OCI-LY7 (cell line): ENCODE measurements around the gene NTRK3. TPM values are rescaled to one million over a fixed set of nuclear protein-coding genes. Genes with fewer than 3 reads are reported as not detected.

Experiments
- BruUV-seq: library from RNA; stranded (reverse); fragments of 400-500 nt; replicated peaks from 2 replicates; lab custom pipeline; 2021; lab: Mats Ljungman, UMichigan
- CTCF ChIA-PET: fragments of 300-600 bp; sonication (Branson Sonifier 250); formaldehyde crosslinking; loops from one replicate; lab custom pipeline; 2022; ENCODE audit warnings: antibody characterized with exemption; ENCODE audit not compliant: unreplicated experiment; lab: Charles Lee
- POLR2A ChIA-PET: fragments of 300-600 bp; sonication (Branson Sonifier 250); formaldehyde crosslinking; loops from one replicate; lab custom pipeline; 2022; ENCODE audit warnings: antibody characterized with exemption; lab: Charles Lee
- DNase-seq: peaks from one replicate; pipeline ENCODE4 v3.0.0-alpha.2; 2015; ENCODE audit warnings: low spot score
- H2AFZ ChIP-seq: fragments of 200-600 bp; sonication (generic), shearing (Covaris generic); 2 replicates; pipeline ENCODE4 v1.6.1; 2014; ENCODE audit warnings: mild to moderate bottlenecking, antibody characterized with exemption, low read length, moderate library complexity
- H3K27ac ChIP-seq: fragments of 200-600 bp; sonication (generic); 2 replicates; pipeline ENCODE4 v1.5.1; 2014; ENCODE audit warnings: mixed run types, low read depth, mild to moderate bottlenecking, moderate library complexity, low read length, inconsistent platforms; ENCODE audit not compliant: poor library complexity, severe bottlenecking
- H3K36me3 ChIP-seq: fragments of 200-600 bp; sonication (generic); 2 replicates; pipeline ENCODE4 v1.6.1; 2014; ENCODE audit warnings: mild to moderate bottlenecking, antibody characterized with exemption, low read length, moderate library complexity, mixed read lengths; ENCODE audit not compliant: insufficient read depth
- H3K4me1 ChIP-seq: fragments of 200-600 bp; sonication (generic); 2 replicates; pipeline ENCODE4 v1.5.1; 2014; ENCODE audit warnings: mild to moderate bottlenecking, low read length; ENCODE audit not compliant: insufficient read depth, poor library complexity, severe bottlenecking
- H3K4me2 ChIP-seq: fragments of 200-600 bp; sonication (generic); 2 replicates; pipeline ENCODE4 v1.6.1; 2014; ENCODE audit warnings: mild to moderate bottlenecking, low read length
- H3K4me3 ChIP-seq: fragments of 200-600 bp; sonication (generic); 2 replicates; pipeline ENCODE4 v1.5.1; 2014; ENCODE audit warnings: mild to moderate bottlenecking, low read depth, low read length; ENCODE audit not compliant: poor library complexity, severe bottlenecking
- H3K79me2 ChIP-seq: fragments of 200-600 bp; sonication (generic); 2 replicates; pipeline ENCODE4 v1.6.1; 2016; ENCODE audit warnings: low read depth, mild to moderate bottlenecking, low read length, moderate library complexity, mixed read lengths; ENCODE audit not compliant: insufficient read depth
- H3K9me2 ChIP-seq: fragments of 200-600 bp; sonication (generic); 2 replicates; pipeline ENCODE4 v1.6.1; 2016; ENCODE audit warnings: mild to moderate bottlenecking, low read length, mixed read lengths; ENCODE audit not compliant: insufficient read depth
- H3K9me3 ChIP-seq: fragments of 200-600 bp; sonication (generic); 2 replicates; pipeline ENCODE4 v1.6.1; 2014; ENCODE audit warnings: mild to moderate bottlenecking, mixed run types, low read length, mixed read lengths
- H4K20me1 ChIP-seq: fragments of 200-600 bp; sonication (generic); 2 replicates; pipeline ENCODE4 v1.6.1; 2014; ENCODE audit warnings: mild to moderate bottlenecking, antibody characterized with exemption, low read length, moderate library complexity, mixed read lengths; ENCODE audit not compliant: insufficient read depth
- EZH2phosphoT487 ChIP-seq: fragments of 200-600 bp; sonication (generic); IDR thresholded peaks from 2 replicates; pipeline ENCODE4 v1.6.1; 2018; ENCODE audit warnings: low read depth, borderline replicate concordance, mild to moderate bottlenecking, mixed run types, antibody characterized with exemption, low read length, moderate library complexity, mixed read lengths
- intact Hi-C: fragments of 100-400 bp; cut with micrococcal nuclease; formaldehyde crosslinking; loops from one replicate; pipeline ENCODE4 v1.10.0; 2022; ENCODE audit not compliant: unreplicated experiment
- total RNA-seq, 2 experiments: library from RNA; depleted of rRNA in 1 of 2; stranded (reverse); fragments of >200 nt in 1 of 2; shearing (Covaris generic) in 1 of 2; gene quantifications; 2 replicates each; pipeline ENCODE4 v1.2.3, GENCODE V29; 2014 to 2022
- TF ChIP-seq, protein P1 (sequence below): fragments of 200-600 bp; sonication (generic); conservative IDR thresholded peaks from 2 replicates; pipeline ENCODE4 v1.5.1; 2014; ENCODE audit warnings: mild to moderate bottlenecking, antibody characterized with exemption, low read length, moderate library complexity, mixed read lengths

The NTRK3 gene
- total RNA-seq, 2 experiments from 2014 or later, result 0.50 to 2.5 TPM

DNA sequence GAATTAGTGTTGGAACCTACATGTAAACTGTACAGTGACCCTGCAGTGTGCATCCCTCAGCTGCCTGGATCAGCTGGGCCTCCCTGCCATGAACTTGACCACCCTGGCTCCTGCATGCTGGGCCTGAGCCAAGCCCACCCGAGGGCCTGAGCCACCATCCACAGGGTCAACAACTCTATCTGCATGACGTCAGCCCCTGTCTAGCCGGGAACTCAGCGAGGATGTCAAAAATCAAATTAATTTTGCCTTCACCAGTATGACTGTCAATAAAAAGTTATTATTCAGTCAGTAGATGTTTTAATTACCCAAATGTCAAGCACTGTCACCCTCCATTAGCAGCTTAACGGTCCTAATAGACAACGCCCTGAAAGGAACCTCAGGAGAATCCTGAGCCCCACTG, 181.4 kb downstream of the NTRK3 start:
- H3K4me1 ChIP-seq, result no peaks in the 10 kb centered on the region
- no peaks in the 10 kb centered on the region for H3K9me3 ChIP-seq
- H3K79me2 ChIP-seq, result no peaks in the 10 kb centered on the region
- no peak for TF ChIP-seq EZH2phosphoT487
- TF ChIP-seq, protein P1, sequence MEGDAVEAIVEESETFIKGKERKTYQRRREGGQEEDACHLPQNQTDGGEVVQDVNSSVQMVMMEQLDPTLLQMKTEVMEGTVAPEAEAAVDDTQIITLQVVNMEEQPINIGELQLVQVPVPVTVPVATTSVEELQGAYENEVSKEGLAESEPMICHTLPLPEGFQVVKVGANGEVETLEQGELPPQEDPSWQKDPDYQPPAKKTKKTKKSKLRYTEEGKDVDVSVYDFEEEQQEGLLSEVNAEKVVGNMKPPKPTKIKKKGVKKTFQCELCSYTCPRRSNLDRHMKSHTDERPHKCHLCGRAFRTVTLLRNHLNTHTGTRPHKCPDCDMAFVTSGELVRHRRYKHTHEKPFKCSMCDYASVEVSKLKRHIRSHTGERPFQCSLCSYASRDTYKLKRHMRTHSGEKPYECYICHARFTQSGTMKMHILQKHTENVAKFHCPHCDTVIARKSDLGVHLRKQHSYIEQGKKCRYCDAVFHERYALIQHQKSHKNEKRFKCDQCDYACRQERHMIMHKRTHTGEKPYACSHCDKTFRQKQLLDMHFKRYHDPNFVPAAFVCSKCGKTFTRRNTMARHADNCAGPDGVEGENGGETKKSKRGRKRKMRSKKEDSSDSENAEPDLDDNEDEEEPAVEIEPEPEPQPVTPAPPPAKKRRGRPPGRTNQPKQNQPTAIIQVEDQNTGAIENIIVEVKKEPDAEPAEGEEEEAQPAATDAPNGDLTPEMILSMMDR, result no peak
- CTCF ChIA-PET, result no interaction called here
- H2AFZ ChIP-seq, result no peak overlapping the region
- no peak overlapping the region for H3K4me2 ChIP-seq
- DNase-seq, result no peak
- H3K27ac ChIP-seq, result no peak overlapping the region
- POLR2A ChIA-PET, result no interaction called here
- H3K36me3 ChIP-seq, result no peaks in the 10 kb centered on the region
- intact Hi-C loops, result no loop called here
- H3K4me3 ChIP-seq, result no peak overlapping the region
- H4K20me1 ChIP-seq, result no peaks in the 10 kb centered on the region
- H3K9me2 ChIP-seq, result no peaks in the 10 kb centered on the region
- BruUV-seq, result no TSS peak

DNA sequence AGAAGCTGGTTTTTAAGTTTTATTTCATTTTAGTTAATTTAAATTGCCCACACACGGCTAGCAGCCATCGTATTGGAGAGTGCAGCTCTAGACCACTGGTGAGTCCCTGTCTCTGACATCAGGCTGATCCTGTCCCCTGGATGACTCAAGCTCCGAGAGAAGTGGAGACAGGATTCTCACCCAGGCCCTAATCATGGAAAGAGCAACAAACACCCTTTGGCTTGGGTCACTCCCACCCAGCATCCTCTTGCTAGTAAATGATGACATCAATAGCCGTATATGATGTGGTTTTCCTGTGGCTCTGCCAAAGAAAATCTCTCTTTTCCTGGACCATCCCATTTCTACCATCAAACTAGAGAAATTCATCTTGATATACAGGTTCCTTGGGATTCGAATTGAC, 182.2 kb downstream of the NTRK3 start:
- no peaks in the 10 kb centered on the region for H3K9me2 ChIP-seq
- no peak overlapping the region for H3K4me3 ChIP-seq
- TF ChIP-seq EZH2phosphoT487, result no peak
- TF ChIP-seq, protein P1, result no peak
- intact Hi-C loops, result no loop called here
- H2AFZ ChIP-seq, result no peak overlapping the region
- no peaks in the 10 kb centered on the region for H3K36me3 ChIP-seq
- CTCF ChIA-PET, result no interaction called here
- H3K4me1 ChIP-seq, result no peaks in the 10 kb centered on the region
- no peaks in the 10 kb centered on the region for H3K9me3 ChIP-seq
- no peak overlapping the region for H3K4me2 ChIP-seq
- H3K79me2 ChIP-seq, result no peaks in the 10 kb centered on the region
- no peaks in the 10 kb centered on the region for H4K20me1 ChIP-seq
- BruUV-seq, result no TSS peak
- no peak overlapping the region for H3K27ac ChIP-seq
- POLR2A ChIA-PET, result no interaction called here
- no peak for DNase-seq

GRCh38 chr15:88073391-88073691, 183.2 kb downstream of the NTRK3 start:
- Histone ChIP-seq H3K79me2 (no peaks in the 10 kb centered on the region), H4K20me1 (no peaks in the 10 kb centered on the region), H2AFZ (no peak overlapping the region), H3K4me2 (no peak overlapping the region), H3K27ac (no peak overlapping the region), H3K36me3 (no peaks in the 10 kb centered on the region), H3K9me2 (no peaks in the 10 kb centered on the region), H3K4me3 (no peak overlapping the region), H3K4me1 (no peaks in the 10 kb centered on the region), H3K9me3 (no peaks in the 10 kb centered on the region)
- no peak for TF ChIP-seq EZH2phosphoT487
- TF ChIP-seq, protein P1, result no peak
- BruUV-seq, result no TSS peak
- intact Hi-C loops, result no loop called here
- POLR2A ChIA-PET, result interaction anchor here (1.0 kb wide), 1 partner anchor 229 kb away, joined by 3 read pairs; no protein-coding TSS in a partner anchor
- CTCF ChIA-PET, result no interaction called here
- no peak for DNase-seq
